NCI-H128 (cell line): ENCODE data around the gene CELF6.
"Not testable (repeated sequence)": the region's sequence is repeated elsewhere in the genome, so short reads cannot be mapped to it uniquely, and the experiment has no call there.

Experiments
- DNase-seq: peaks from one replicate; lab custom pipeline; 2025; ENCODE audit not compliant: unreplicated experiment; lab: John Stamatoyannopoulos, UW

The CELF6 gene

GRCh38 chr15:72318408-72318942 is 1.5 kb downstream of the CELF6 start:
- no peak for DNase-seq

GRCh38 chr15:72315706-72316370 is 4.1 kb downstream of the CELF6 start:
- DNase-seq: no peak

GRCh38 chr15:72313881-72314280 is 6.1 kb downstream of the CELF6 start:
- DNase-seq: no peak

- no peak for DNase-seq
Measured at GRCh38 chr15:72313448-72313840, 6.5 kb downstream of the CELF6 start.

- no peak for DNase-seq
Measured at GRCh38 chr15:72312605-72313447, 7.1 kb downstream of the CELF6 start.

- DNase-seq: no peak
Measured at GRCh38 chr15:72307026-72307425, 12.9 kb downstream of the CELF6 start.

- no peak for DNase-seq
Measured at GRCh38 chr15:72306211-72306785, 13.7 kb downstream of the CELF6 start.

GRCh38 chr15:72304596-72304995 is 15.4 kb downstream of the CELF6 start:
- no peak for DNase-seq

GRCh38 chr15:72302955-72303354 is 17.0 kb downstream of the CELF6 start:
- no peak for DNase-seq

GRCh38 chr15:72289597-72290325 is 30.2 kb downstream of the CELF6 start:
- no peak for DNase-seq

- no peak for DNase-seq
Measured at GRCh38 chr15:72288796-72289596, 31.0 kb downstream of the CELF6 start.

- DNase-seq: no peak
Measured at GRCh38 chr15:72285927-72286516, 33.9 kb downstream of the CELF6 start.

- DNase-seq: no peak
Measured at GRCh38 chr15:72285402-72285801, 34.6 kb downstream of the CELF6 start.

GRCh38 chr15:72284781-72285180 is 35.2 kb downstream of the CELF6 start:
- no peak for DNase-seq

GRCh38 chr15:72281713-72282112 is 38.2 kb downstream of the CELF6 start:
- no peak for DNase-seq

- no peak for DNase-seq
Measured at GRCh38 chr15:72280751-72281150, 39.2 kb downstream of the CELF6 start.

- no peak for DNase-seq
Measured at GRCh38 chr15:72278737-72279136, 41.2 kb downstream of the CELF6 start.

GRCh38 chr15:72276326-72276700 is 43.6 kb downstream of the CELF6 start:
- DNase-seq: no peak

GRCh38 chr15:72275635-72276325 is 44.2 kb downstream of the CELF6 start:
- DNase-seq: not testable (repeated sequence)

- DNase-seq: no peak
Measured at GRCh38 chr15:72272997-72273352, 47.0 kb downstream of the CELF6 start.
